Astrocyte of the spinal cord (primary cell): ENCODE results near the gene ABCA2.

Source experiments
- DNase-seq: peaks from one replicate; pipeline ENCODE4 v3.0.0; 2011; ENCODE audit warnings: low read depth, low spot score
- H3K4me3 ChIP-seq: 2 replicates; pipeline ENCODE4 v1.5.1; 2011; ENCODE audit warnings: low read depth, mild to moderate bottlenecking, low read length, moderate library complexity
- CTCF ChIP-seq: IDR thresholded peaks from 2 replicates; pipeline ENCODE4 v1.5.1; 2012; ENCODE audit warnings: low read depth, mild to moderate bottlenecking, low read length, inconsistent platforms
- in situ Hi-C: cut with HindIII; loops from 2 replicates; pipeline ENCODE4 v1.10.0; 2017; ENCODE audit warnings: low sequenced_read_pairs

Gene ABCA2

DNA sequence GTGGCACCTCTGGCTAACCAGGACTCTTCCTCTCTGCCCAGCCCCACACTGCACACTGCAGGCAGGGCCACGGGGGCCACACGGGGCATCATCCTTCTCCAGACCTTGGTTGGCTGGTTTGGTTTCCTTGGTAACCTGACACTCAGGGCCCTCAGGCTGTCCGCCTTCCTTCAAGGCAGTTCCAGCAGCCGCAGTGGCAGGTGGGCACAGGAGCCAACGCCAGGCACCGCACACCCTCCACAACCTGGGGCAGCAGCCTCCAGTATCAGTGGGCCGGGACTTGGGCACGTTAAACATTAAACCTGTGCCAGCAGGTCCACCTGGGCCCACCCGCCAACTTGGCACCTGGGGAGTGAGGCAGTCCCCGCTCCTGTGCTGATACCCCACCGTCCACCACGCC is 16.0 kb upstream of the ABCA2 start:
- no peak overlapping the region for H3K4me3 ChIP-seq
- in situ Hi-C loops: loop anchor here (25.0 kb wide), 1 partner anchor 107 kb away; the partner anchor contains the start of genes C8G and FBXW5

GRCh38 chr9:137042751-137043727 is 15.0 kb upstream of the ABCA2 start:
- TF ChIP-seq CTCF: no peak
- no peak overlapping the region for H3K4me3 ChIP-seq
- DNase-seq: no peak
- in situ Hi-C loops: loop anchor here (25.0 kb wide), 1 partner anchor 106 kb away; the partner anchor contains the start of genes C8G and FBXW5

More for the DNA sequence above, 16.0 kb upstream of the ABCA2 start:
- TF ChIP-seq CTCF: no peak
- DNase-seq: no peak

- in situ Hi-C loops: loop anchor here (25.0 kb wide), 1 partner anchor 104 kb away; the partner anchor contains the start of genes C8G and FBXW5
- no peak for TF ChIP-seq CTCF
- no peak for DNase-seq
- no peak overlapping the region for H3K4me3 ChIP-seq
Observed at GRCh38 chr9:137041124-137041523, 13.1 kb upstream of the ABCA2 start.

DNA sequence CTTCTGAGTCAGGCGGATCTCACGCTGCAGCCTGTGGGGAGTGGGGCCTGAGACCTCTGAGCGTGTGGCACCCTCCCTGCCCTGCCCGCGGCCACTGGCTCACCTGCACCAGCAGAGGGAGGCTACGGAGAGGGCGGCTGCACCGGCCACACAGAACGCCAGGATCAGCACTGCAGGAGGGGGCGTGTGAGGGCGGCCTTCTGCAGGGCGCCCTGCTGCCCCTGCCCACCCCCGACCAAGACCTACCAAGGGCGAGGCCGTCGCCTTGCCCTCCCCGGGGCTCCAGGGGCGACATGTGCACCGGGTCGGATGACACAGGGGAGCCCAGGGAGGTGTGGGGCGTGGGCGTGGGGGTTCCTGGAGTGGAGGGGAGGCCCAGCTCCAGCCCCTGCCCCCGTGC is 12.5 kb upstream of the ABCA2 start:
- no peak for TF ChIP-seq CTCF
- H3K4me3 ChIP-seq: no peak overlapping the region
- DNase-seq: no peak
- in situ Hi-C loops: loop anchor here (25.0 kb wide), 1 partner anchor 103 kb away; the partner anchor contains the start of genes C8G and FBXW5

DNA sequence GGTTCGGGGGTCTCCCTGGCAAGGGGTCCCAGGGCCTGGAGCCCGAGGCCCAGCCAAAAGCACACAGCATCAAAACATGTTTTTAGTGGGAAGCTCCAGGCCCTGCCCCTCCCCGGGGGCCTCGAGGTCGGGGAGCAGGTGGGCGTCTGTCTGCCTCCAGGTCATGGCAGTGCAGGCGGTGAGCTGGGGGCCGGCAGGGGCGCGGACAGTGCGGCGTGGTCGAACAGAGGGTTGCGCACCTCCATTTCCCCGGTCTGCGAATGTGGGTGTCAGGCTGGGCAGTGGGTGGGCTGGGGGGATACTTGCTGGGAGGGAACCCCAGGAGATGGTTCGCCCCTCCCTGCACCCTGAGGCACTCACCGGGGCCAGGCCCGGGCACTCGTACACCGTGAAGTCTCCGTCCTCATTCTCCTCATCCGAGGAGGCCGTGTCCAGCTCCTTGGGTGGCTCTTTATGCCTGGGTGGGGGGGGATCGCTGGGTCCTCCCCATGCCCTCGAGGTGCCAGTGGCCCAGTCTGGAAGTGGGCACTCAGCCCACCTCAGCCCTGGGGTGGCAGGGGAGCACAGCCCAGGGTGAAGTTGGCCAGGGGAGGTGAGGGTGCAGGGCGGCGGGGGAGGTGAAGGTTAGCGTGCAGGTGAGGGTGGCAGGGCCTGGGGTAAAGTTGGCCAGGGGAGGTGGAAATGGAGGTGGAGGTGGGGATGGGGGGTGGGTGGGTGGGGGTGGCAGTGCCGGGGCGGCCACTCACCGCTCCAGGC is 11.8 kb upstream of the ABCA2 start:
- TF ChIP-seq CTCF: no peak
- no peak overlapping the region for H3K4me3 ChIP-seq
- no peak for DNase-seq
- in situ Hi-C loops: loop anchor here (25.0 kb wide), 1 partner anchor 102 kb away; the partner anchor contains the start of genes C8G and FBXW5

GRCh38 chr9:137038916-137039315 is 10.9 kb upstream of the ABCA2 start:
- in situ Hi-C loops: loop anchor here (25.0 kb wide), 1 partner anchor 102 kb away; the partner anchor contains the start of genes C8G and FBXW5
- no peak for DNase-seq
- H3K4me3 ChIP-seq: no peak overlapping the region
- no peak for TF ChIP-seq CTCF
